Measurements from ENCODE around the gene CCDC154.

The CCDC154 gene

DNA sequence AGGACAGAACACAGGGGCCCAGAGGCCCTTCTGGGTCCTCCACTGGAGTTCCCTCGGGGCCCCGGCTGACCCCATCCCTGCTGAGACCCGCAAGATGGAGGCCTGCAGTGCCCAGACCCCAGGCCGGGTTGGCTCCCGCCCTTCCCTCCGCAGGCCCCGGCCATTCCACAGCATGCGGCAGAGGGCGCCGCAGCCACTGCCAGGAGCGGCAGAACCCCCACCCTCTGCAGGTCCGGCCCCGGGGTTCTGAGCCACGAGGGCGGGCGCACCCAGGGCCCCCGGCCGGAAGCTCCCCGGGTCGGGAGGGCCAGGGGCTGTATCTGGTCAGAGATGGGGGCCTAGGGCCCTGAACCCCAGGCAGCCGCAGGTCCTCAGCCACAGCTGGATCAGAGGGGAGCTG, 15.8 kb downstream of the CCDC154 start:
- H3K4me1 ChIP-seq (ENCODE audit: control insufficient read depth, insufficient read depth, low read length): no peaks in the 10 kb centered on the region; the same call in 1 of the 2 replicates
- TF ChIP-seq KLF8 (tag by site-specific recombination; IDR thresholded peaks at IDR 0.05) (no peak), KLF1 (tag by site-specific recombination; IDR thresholded peaks at IDR 0.05) (no peak), ZBTB7A (tag by site-specific recombination; IDR thresholded peaks at IDR 0.05; ENCODE audit: low read depth) (no peak), ZNF629 (tag by site-specific recombination; IDR thresholded peaks at IDR 0.05) (no peak), ZNF677 (tag by site-specific recombination; IDR thresholded peaks at IDR 0.05) (no peak), ZNF473 (tag by site-specific recombination; IDR thresholded peaks at IDR 0.05) (no peak), HOXC10 (CRISPR knock-in tag; IDR thresholded peaks at IDR 0.05) (no peak), ZNF16 (tag by site-specific recombination; IDR thresholded peaks at IDR 0.05; ENCODE audit: low read depth) (no peak), ZNF544 (tag by site-specific recombination; IDR thresholded peaks at IDR 0.05) (no peak), SP2 (tag by site-specific recombination; IDR thresholded peaks at IDR 0.05) (no peak), RBAK (tag by site-specific recombination; IDR thresholded peaks at IDR 0.05) (no peak), ZNF48 (tag by site-specific recombination; IDR thresholded peaks at IDR 0.05) (no peak), KLF16 (tag by site-specific recombination; IDR thresholded peaks at IDR 0.05) (no peak), ZFP37 (tag by site-specific recombination; IDR thresholded peaks at IDR 0.05) (no peak), ZNF404 (tag by site-specific recombination; IDR thresholded peaks at IDR 0.05) (no peak), ZNF426 (tag by site-specific recombination; IDR thresholded peaks at IDR 0.05) (no peak)
- TF ChIP-seq, protein P1, sequence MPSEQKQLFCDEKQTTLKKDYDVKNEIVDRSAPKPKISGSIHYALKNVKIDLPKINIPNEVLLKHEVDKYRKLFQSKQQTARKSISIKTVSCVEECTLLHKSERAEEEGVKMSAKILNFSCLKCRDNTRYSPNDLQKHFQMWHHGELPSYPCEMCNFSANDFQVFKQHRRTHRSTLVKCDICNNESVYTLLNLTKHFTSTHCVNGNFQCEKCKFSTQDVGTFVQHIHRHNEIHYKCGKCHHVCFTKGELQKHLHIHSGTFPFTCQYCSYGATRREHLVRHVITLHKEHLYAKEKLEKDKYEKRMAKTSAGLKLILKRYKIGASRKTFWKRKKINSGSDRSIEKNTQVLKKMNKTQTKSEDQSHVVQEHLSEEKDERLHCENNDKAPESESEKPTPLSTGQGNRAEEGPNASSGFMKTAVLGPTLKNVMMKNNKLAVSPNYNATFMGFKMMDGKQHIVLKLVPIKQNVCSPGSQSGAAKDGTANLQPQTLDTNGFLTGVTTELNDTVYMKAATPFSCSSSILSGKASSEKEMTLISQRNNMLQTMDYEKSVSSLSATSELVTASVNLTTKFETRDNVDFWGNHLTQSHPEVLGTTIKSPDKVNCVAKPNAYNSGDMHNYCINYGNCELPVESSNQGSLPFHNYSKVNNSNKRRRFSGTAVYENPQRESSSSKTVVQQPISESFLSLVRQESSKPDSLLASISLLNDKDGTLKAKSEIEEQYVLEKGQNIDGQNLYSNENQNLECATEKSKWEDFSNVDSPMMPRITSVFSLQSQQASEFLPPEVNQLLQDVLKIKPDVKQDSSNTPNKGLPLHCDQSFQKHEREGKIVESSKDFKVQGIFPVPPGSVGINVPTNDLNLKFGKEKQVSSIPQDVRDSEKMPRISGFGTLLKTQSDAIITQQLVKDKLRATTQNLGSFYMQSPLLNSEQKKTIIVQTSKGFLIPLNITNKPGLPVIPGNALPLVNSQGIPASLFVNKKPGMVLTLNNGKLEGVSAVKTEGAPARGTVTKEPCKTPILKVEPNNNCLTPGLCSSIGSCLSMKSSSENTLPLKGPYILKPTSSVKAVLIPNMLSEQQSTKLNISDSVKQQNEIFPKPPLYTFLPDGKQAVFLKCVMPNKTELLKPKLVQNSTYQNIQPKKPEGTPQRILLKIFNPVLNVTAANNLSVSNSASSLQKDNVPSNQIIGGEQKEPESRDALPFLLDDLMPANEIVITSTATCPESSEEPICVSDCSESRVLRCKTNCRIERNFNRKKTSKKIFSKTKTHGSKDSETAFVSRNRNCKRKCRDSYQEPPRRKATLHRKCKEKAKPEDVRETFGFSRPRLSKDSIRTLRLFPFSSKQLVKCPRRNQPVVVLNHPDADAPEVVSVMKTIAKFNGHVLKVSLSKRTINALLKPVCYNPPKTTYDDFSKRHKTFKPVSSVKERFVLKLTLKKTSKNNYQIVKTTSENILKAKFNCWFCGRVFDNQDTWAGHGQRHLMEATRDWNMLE (tag by site-specific recombination; conservative IDR thresholded peaks at IDR 0.05; ENCODE audit: low read depth): no peak
- TF ChIP-seq, protein P2, sequence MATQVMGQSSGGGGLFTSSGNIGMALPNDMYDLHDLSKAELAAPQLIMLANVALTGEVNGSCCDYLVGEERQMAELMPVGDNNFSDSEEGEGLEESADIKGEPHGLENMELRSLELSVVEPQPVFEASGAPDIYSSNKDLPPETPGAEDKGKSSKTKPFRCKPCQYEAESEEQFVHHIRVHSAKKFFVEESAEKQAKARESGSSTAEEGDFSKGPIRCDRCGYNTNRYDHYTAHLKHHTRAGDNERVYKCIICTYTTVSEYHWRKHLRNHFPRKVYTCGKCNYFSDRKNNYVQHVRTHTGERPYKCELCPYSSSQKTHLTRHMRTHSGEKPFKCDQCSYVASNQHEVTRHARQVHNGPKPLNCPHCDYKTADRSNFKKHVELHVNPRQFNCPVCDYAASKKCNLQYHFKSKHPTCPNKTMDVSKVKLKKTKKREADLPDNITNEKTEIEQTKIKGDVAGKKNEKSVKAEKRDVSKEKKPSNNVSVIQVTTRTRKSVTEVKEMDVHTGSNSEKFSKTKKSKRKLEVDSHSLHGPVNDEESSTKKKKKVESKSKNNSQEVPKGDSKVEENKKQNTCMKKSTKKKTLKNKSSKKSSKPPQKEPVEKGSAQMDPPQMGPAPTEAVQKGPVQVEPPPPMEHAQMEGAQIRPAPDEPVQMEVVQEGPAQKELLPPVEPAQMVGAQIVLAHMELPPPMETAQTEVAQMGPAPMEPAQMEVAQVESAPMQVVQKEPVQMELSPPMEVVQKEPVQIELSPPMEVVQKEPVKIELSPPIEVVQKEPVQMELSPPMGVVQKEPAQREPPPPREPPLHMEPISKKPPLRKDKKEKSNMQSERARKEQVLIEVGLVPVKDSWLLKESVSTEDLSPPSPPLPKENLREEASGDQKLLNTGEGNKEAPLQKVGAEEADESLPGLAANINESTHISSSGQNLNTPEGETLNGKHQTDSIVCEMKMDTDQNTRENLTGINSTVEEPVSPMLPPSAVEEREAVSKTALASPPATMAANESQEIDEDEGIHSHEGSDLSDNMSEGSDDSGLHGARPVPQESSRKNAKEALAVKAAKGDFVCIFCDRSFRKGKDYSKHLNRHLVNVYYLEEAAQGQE (tag by site-specific recombination; IDR thresholded peaks at IDR 0.05): no peak
- TF ChIP-seq, protein P3, sequence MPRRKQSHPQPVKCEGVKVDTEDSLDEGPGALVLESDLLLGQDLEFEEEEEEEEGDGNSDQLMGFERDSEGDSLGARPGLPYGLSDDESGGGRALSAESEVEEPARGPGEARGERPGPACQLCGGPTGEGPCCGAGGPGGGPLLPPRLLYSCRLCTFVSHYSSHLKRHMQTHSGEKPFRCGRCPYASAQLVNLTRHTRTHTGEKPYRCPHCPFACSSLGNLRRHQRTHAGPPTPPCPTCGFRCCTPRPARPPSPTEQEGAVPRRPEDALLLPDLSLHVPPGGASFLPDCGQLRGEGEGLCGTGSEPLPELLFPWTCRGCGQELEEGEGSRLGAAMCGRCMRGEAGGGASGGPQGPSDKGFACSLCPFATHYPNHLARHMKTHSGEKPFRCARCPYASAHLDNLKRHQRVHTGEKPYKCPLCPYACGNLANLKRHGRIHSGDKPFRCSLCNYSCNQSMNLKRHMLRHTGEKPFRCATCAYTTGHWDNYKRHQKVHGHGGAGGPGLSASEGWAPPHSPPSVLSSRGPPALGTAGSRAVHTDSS (tag by site-specific recombination; IDR thresholded peaks at IDR 0.05): no peak
- ChIA-PET POLR2A (no interaction called here), CTCF (no interaction called here)
- no peak overlapping the region for H3K27ac ChIP-seq (ENCODE audit: extremely low read depth, low read depth, low read length)
- H3K9me3 ChIP-seq (ENCODE audit: control insufficient read depth, insufficient read depth, low read depth, low read length): no peaks in the 10 kb centered on the region
- no peaks in the 10 kb centered on the region for H3K36me3 ChIP-seq (ENCODE audit: control insufficient read depth in 2 of 2, insufficient read depth in 1 of 2, low read length in 2 of 2)
- H3K4me3 ChIP-seq (ENCODE audit: low read depth, low read length): no peak overlapping the region

Data from HEK293 (cell line).